GM23338 (cell line): ENCODE data around the gene SPTBN4. TPM values are rescaled to one million over a fixed set of nuclear protein-coding genes. Genes with fewer than 3 reads are reported as not detected.
A peak's percentile ranks its signal among the peaks of the same experiment; 100 is the strongest.

Source experiments
- ATAC-seq: fragments of 200-7000 bp; cut with Tn5 transposase; 3 replicates; pipeline ENCODE4 v1.9.1; 2020
- DNase-seq: peaks from one replicate; pipeline ENCODE4 v3.0.0-alpha.2; 2015; ENCODE audit warnings: low spot score
- H2AFZ ChIP-seq: fragments of 200-600 bp; sonication (generic); 2 replicates; pipeline ENCODE4 v1.8.0; 2016; ENCODE audit warnings: antibody characterized with exemption, mild to moderate bottlenecking, moderate library complexity
- H3F3A ChIP-seq: fragments of 200-600 bp; sonication (generic); replicated peaks from 2 replicates; pipeline ENCODE4 v1.8.0; 2017; ENCODE audit warnings: antibody characterized with exemption, mixed run types, low read depth
- H3K27ac ChIP-seq: fragments of 200-600 bp; sonication (generic); 2 replicates; pipeline ENCODE4 v1.6.1; 2016; ENCODE audit warnings: low read depth
- H3K27me3 ChIP-seq: fragments of 200-600 bp; sonication (generic); 2 replicates; pipeline ENCODE4 v1.8.0; 2016; ENCODE audit warnings: mild to moderate bottlenecking, mixed run types, moderate library complexity; ENCODE audit not compliant: insufficient read depth
- H3K36me3 ChIP-seq: fragments of 200-600 bp; sonication (generic); 2 replicates; pipeline ENCODE4 v1.8.0; 2016; ENCODE audit warnings: mild to moderate bottlenecking; ENCODE audit not compliant: insufficient read depth
- H3K4me1 ChIP-seq: fragments of 200-600 bp; sonication (generic); 2 replicates; pipeline ENCODE4 v1.8.0; 2016; ENCODE audit warnings: mild to moderate bottlenecking, moderate library complexity; ENCODE audit not compliant: insufficient read depth
- H3K4me2 ChIP-seq: fragments of 200-600 bp; sonication (generic); 2 replicates; pipeline ENCODE4 v1.7.1; 2017; ENCODE audit warnings: mixed run types
- H3K4me3 ChIP-seq: fragments of 200-600 bp; sonication (generic); 2 replicates; pipeline ENCODE4 v1.6.1; 2016; ENCODE audit warnings: mixed run types
- H3K79me2 ChIP-seq: fragments of 200-600 bp; sonication (generic); replicated peaks from 2 replicates; pipeline ENCODE4 v1.8.0; 2017; ENCODE audit warnings: mild to moderate bottlenecking; ENCODE audit not compliant: insufficient read depth
- H3K9me2 ChIP-seq: fragments of 200-600 bp; sonication (generic); 2 replicates; pipeline ENCODE4 v1.8.0; 2017; ENCODE audit not compliant: insufficient read depth
- H4K20me1 ChIP-seq: fragments of 200-600 bp; sonication (generic); replicated peaks from 2 replicates; pipeline ENCODE4 v1.8.0; 2017; ENCODE audit warnings: mild to moderate bottlenecking; ENCODE audit not compliant: insufficient read depth
- H3K27ac Mint-ChIP-seq: 2 replicates; pipeline ENCODE4 v1.8.0; 2020; ENCODE audit warnings: inconsistent platforms, mild to moderate bottlenecking, moderate library complexity, mixed read lengths
- H3K27me3 Mint-ChIP-seq: 3 replicates; pipeline ENCODE4 v1.8.0; 2022; ENCODE audit warnings: low read depth, mild to moderate bottlenecking, moderate library complexity, mixed read lengths, inconsistent platforms; ENCODE audit not compliant: insufficient read depth, poor library complexity
- H3K36me3 Mint-ChIP-seq: 3 replicates; pipeline ENCODE4 v1.8.0; 2021; ENCODE audit warnings: low read depth, mild to moderate bottlenecking, inconsistent platforms, moderate library complexity, mixed read lengths
- H3K4me1 Mint-ChIP-seq: 3 replicates; pipeline ENCODE4 v1.8.0; 2020; ENCODE audit warnings: mild to moderate bottlenecking, inconsistent platforms, mixed read lengths
- H3K4me3 Mint-ChIP-seq: 3 replicates; pipeline ENCODE4 v1.8.0; 2021; ENCODE audit warnings: moderate library complexity, mild to moderate bottlenecking, inconsistent platforms, mixed read lengths
- H3K9me3 Mint-ChIP-seq: 3 replicates; pipeline ENCODE4 v1.8.0; 2020; ENCODE audit warnings: moderate library complexity, mild to moderate bottlenecking, inconsistent platforms, mixed read lengths
- CREB1 ChIP-seq: fragments of 250-450 bp; sonication (Bioruptor Pico); IDR thresholded peaks from 2 replicates; pipeline ENCODE4 v1.5.0; 2020; ENCODE audit warnings: low read depth, mild to moderate bottlenecking, moderate library complexity
- JUNB ChIP-seq: IDR thresholded peaks from one replicate; pipeline ENCODE4 v1.6.1; 2016; ENCODE audit warnings: antibody characterized with exemption; ENCODE audit not compliant: unreplicated experiment
- NANOG ChIP-seq: IDR thresholded peaks from 2 replicates; pipeline ENCODE4 v1.6.1; 2016; ENCODE audit warnings: antibody characterized with exemption, borderline replicate concordance
- ZNF114 ChIP-seq: fragments of 250-450 bp; sonication (Bioruptor Pico); IDR thresholded peaks from 2 replicates; pipeline ENCODE4 v1.5.0; 2020; ENCODE audit warnings: mild to moderate bottlenecking, moderate library complexity
- ZNF331 ChIP-seq: fragments of 250-450 bp; sonication (Bioruptor Pico); IDR thresholded peaks from 2 replicates; pipeline ENCODE4 v1.5.0; 2020; ENCODE audit warnings: low read depth, mild to moderate bottlenecking, moderate library complexity
- polyA plus RNA-seq: library from polyadenylated mRNA; unstranded; fragments of >200 nt; fragmentation: Nextera tagmentation; extraction: Ambion mirVana; gene quantifications from 2 replicates; pipeline ENCODE4 v1.2.1, GENCODE V29; 2016
- total RNA-seq: library from RNA; depleted of rRNA; stranded (reverse); fragments of >200 nt; shearing (Covaris generic); gene quantifications from 2 replicates; pipeline ENCODE4 v1.2.3, GENCODE V29; 2014
- TF ChIP-seq, protein P1 (sequence below), 2 experiments: fragments of 200-600 bp in 1 of 2; sonication (generic) in 1 of 2; conservative IDR thresholded peaks; 2 replicates each; pipeline versions ENCODE4 v1.5.1 to v1.6.1; 2016 to 2017; ENCODE audit warnings: antibody characterized with exemption in 2 of 2, low read depth in 2 of 2, mild to moderate bottlenecking in 2 of 2, moderate library complexity in 1 of 2
- TF ChIP-seq, protein P2 (sequence below): IDR thresholded peaks from 2 replicates; pipeline ENCODE4 v1.6.1; 2016; ENCODE audit warnings: antibody characterized with exemption
- TF ChIP-seq, protein P3 (sequence below): IDR thresholded peaks from one replicate; pipeline ENCODE4 v1.6.1; 2018; ENCODE audit warnings: antibody characterized with exemption; ENCODE audit not compliant: unreplicated experiment

SPTBN4 gene
- total and polyA plus RNA-seq, 2 experiments from 2014 or later: 1.6 to 2.3 TPM

DNA sequence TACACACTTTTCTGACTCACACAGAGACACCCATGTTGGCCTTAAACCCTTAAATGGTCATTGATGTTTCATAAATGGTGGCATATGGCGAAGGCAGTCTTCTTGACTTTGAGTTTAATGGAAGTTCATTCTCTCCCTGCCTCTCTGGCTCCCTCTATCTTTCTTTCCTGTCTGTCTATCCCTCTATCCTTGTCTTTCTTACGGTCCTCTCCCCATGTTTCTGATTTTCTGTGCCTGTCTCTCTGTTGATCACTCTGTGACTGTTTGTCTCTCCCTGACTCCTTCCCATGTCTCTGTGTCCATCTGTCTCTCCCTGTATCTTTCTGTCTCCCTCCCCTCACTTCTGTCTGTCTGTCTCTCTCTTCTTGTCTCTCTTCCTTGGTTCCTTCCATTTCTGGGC is 66.7 kb downstream of the SPTBN4 start:
- Mint-ChIP-seq H3K27me3 (peaks cover 26% of the 10 kb centered on the region), H3K27ac (no peak overlapping the region), H3K36me3 (no peaks in the 10 kb centered on the region; the same call in 2 of the 3 replicates), H3K9me3 (peaks cover 2% of the 10 kb centered on the region; the same call in 2 of the 3 replicates), H3K4me3 (no peak overlapping the region), H3K4me1 (peaks cover 15% of the 10 kb centered on the region)
- H2AFZ ChIP-seq: no peak overlapping the region
- DNase-seq: peak; percentile 40
- H3K4me2 ChIP-seq: no peak overlapping the region
- peaks cover 3% of the 10 kb centered on the region; the same call in 1 of the 2 replicates for H3K27me3 ChIP-seq
- H3K36me3 ChIP-seq: no peaks in the 10 kb centered on the region
- H3K4me1 ChIP-seq: peaks cover 11% of the 10 kb centered on the region
- H3K4me3 ChIP-seq: no peak overlapping the region
- H4K20me1 ChIP-seq: no peaks in the 10 kb centered on the region
- H3K27ac ChIP-seq: no peak overlapping the region
- no peaks in the 10 kb centered on the region for H3K9me2 ChIP-seq
- no peaks in the 10 kb centered on the region for H3F3A ChIP-seq
- ATAC-seq: no peak
- TF ChIP-seq, protein P1, sequence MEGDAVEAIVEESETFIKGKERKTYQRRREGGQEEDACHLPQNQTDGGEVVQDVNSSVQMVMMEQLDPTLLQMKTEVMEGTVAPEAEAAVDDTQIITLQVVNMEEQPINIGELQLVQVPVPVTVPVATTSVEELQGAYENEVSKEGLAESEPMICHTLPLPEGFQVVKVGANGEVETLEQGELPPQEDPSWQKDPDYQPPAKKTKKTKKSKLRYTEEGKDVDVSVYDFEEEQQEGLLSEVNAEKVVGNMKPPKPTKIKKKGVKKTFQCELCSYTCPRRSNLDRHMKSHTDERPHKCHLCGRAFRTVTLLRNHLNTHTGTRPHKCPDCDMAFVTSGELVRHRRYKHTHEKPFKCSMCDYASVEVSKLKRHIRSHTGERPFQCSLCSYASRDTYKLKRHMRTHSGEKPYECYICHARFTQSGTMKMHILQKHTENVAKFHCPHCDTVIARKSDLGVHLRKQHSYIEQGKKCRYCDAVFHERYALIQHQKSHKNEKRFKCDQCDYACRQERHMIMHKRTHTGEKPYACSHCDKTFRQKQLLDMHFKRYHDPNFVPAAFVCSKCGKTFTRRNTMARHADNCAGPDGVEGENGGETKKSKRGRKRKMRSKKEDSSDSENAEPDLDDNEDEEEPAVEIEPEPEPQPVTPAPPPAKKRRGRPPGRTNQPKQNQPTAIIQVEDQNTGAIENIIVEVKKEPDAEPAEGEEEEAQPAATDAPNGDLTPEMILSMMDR (conservative IDR thresholded peaks at IDR 0.05; ENCODE audit: low read depth in 2 of 2): peak; percentile 45 to 61; a peak in 3 of 4 replicates
- TF ChIP-seq, protein P2, sequence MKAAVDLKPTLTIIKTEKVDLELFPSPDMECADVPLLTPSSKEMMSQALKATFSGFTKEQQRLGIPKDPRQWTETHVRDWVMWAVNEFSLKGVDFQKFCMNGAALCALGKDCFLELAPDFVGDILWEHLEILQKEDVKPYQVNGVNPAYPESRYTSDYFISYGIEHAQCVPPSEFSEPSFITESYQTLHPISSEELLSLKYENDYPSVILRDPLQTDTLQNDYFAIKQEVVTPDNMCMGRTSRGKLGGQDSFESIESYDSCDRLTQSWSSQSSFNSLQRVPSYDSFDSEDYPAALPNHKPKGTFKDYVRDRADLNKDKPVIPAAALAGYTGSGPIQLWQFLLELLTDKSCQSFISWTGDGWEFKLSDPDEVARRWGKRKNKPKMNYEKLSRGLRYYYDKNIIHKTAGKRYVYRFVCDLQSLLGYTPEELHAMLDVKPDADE: no peak
- no peaks in the 10 kb centered on the region for H3K79me2 ChIP-seq

DNA sequence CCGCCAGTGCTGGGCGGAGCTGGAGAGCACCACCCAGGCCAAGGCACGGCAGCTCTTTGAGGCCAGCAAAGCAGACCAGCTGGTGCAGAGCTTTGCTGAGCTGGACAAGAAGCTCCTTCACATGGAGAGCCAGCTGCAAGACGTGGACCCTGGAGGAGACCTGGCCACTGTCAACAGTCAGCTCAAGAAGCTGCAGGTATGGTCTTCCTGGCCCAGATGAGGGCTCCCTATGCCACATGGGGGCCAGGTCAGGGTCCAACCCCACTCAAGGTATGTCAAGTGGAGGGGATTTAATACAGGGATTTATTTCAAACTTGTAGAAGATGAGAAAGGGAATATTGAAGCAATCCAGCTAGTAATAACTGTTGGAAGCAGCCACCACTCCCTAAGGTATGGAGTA is 67.3 kb downstream of the SPTBN4 start:
- Histone ChIP-seq H3K27ac (no peak overlapping the region), H3K9me2 (no peaks in the 10 kb centered on the region), H3K4me1 (peaks cover 7% of the 10 kb centered on the region), H3K79me2 (no peaks in the 10 kb centered on the region), H3K4me2 (no peak overlapping the region), H3K27me3 (no peaks in the 10 kb centered on the region), H2AFZ (no peak overlapping the region), H4K20me1 (no peaks in the 10 kb centered on the region), H3K4me3 (no peak overlapping the region), H3K36me3 (no peaks in the 10 kb centered on the region), H3F3A (no peaks in the 10 kb centered on the region)
- H3K4me3 Mint-ChIP-seq: no peak overlapping the region
- H3K36me3 Mint-ChIP-seq: no peaks in the 10 kb centered on the region; the same call in 2 of the 3 replicates
- H3K27ac Mint-ChIP-seq: no peak overlapping the region
- no peak for DNase-seq
- ATAC-seq: no peak
- H3K9me3 Mint-ChIP-seq: no peaks in the 10 kb centered on the region
- H3K4me1 Mint-ChIP-seq: peaks cover 13% of the 10 kb centered on the region
- H3K27me3 Mint-ChIP-seq: peaks cover 20% of the 10 kb centered on the region
- TF ChIP-seq ZNF331 (CRISPR knock-in tag) (no peak), ZNF114 (no peak), JUNB (no peak), NANOG (no peak), CREB1 (CRISPR knock-in tag) (no peak)
- TF ChIP-seq, protein P1 (conservative IDR thresholded peaks at IDR 0.05; ENCODE audit: low read depth in 2 of 2): no peak
- TF ChIP-seq, protein P3, sequence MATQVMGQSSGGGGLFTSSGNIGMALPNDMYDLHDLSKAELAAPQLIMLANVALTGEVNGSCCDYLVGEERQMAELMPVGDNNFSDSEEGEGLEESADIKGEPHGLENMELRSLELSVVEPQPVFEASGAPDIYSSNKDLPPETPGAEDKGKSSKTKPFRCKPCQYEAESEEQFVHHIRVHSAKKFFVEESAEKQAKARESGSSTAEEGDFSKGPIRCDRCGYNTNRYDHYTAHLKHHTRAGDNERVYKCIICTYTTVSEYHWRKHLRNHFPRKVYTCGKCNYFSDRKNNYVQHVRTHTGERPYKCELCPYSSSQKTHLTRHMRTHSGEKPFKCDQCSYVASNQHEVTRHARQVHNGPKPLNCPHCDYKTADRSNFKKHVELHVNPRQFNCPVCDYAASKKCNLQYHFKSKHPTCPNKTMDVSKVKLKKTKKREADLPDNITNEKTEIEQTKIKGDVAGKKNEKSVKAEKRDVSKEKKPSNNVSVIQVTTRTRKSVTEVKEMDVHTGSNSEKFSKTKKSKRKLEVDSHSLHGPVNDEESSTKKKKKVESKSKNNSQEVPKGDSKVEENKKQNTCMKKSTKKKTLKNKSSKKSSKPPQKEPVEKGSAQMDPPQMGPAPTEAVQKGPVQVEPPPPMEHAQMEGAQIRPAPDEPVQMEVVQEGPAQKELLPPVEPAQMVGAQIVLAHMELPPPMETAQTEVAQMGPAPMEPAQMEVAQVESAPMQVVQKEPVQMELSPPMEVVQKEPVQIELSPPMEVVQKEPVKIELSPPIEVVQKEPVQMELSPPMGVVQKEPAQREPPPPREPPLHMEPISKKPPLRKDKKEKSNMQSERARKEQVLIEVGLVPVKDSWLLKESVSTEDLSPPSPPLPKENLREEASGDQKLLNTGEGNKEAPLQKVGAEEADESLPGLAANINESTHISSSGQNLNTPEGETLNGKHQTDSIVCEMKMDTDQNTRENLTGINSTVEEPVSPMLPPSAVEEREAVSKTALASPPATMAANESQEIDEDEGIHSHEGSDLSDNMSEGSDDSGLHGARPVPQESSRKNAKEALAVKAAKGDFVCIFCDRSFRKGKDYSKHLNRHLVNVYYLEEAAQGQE: no peak
